Stimulated activated memory B cell treated with anti-CD40 and anti-IgM and Interleukin-4, amounts not matched to agents 10 μg/mL and 1 μg/mL and 100 μg/mL, for 72 hours (primary cell): Measurements from ENCODE around the gene SHCBP1.
A peak's percentile ranks its signal among the peaks of the same experiment; 100 is the strongest.
"Not testable (repeated sequence)": the region's sequence is repeated elsewhere in the genome, so short reads cannot be mapped to it uniquely, and the experiment has no call there.

Source experiments
- ATAC-seq: fragments of 150-1000 bp; cut with Tn5 transposase; 2 replicates; pipeline ENCODE4 v1.10.0; 2021
- H3K27ac Mint-ChIP-seq: one replicate; pipeline ENCODE4 v1.8.0; 2022; ENCODE audit warnings: mild to moderate bottlenecking, mixed read lengths
- H3K27me3 Mint-ChIP-seq: one replicate; pipeline ENCODE4 v1.8.0; 2022; ENCODE audit warnings: mixed read lengths
- H3K36me3 Mint-ChIP-seq: one replicate; pipeline ENCODE4 v1.8.0; 2022; ENCODE audit warnings: mixed read lengths
- H3K4me1 Mint-ChIP-seq: one replicate; pipeline ENCODE4 v1.8.0; 2022; ENCODE audit warnings: mixed read lengths
- H3K4me3 Mint-ChIP-seq: one replicate; pipeline ENCODE4 v1.8.0; 2022; ENCODE audit warnings: mild to moderate bottlenecking, moderate library complexity, mixed read lengths
- H3K9me3 Mint-ChIP-seq: one replicate; pipeline ENCODE4 v1.8.0; 2022; ENCODE audit warnings: mixed read lengths

SHCBP1 gene

GRCh38 chr16:46577988-46578579 lies 43.1 kb downstream of the SHCBP1 start:
- peaks cover 14% of the 10 kb centered on the region for H3K36me3 Mint-ChIP-seq
- H3K4me1 Mint-ChIP-seq = peaks cover 5% of the 10 kb centered on the region
- H3K4me3 Mint-ChIP-seq = no peak overlapping the region
- ATAC-seq = no peak
- peaks cover 6% of the 10 kb centered on the region for H3K27me3 Mint-ChIP-seq
- H3K9me3 Mint-ChIP-seq = no peaks in the 10 kb centered on the region
- H3K27ac Mint-ChIP-seq = no peak overlapping the region

- Mint-ChIP-seq H3K9me3 (no peaks in the 10 kb centered on the region), H3K4me1 (peaks cover 10% of the 10 kb centered on the region), H3K27me3 (peaks cover 32% of the 10 kb centered on the region), H3K36me3 (no peaks in the 10 kb centered on the region), H3K27ac (no peak overlapping the region), H3K4me3 (no peak overlapping the region)
- no peak for ATAC-seq
These were observed 47.4 kb downstream of the SHCBP1 start for GRCh38 chr16:46573834-46574159.

DNA sequence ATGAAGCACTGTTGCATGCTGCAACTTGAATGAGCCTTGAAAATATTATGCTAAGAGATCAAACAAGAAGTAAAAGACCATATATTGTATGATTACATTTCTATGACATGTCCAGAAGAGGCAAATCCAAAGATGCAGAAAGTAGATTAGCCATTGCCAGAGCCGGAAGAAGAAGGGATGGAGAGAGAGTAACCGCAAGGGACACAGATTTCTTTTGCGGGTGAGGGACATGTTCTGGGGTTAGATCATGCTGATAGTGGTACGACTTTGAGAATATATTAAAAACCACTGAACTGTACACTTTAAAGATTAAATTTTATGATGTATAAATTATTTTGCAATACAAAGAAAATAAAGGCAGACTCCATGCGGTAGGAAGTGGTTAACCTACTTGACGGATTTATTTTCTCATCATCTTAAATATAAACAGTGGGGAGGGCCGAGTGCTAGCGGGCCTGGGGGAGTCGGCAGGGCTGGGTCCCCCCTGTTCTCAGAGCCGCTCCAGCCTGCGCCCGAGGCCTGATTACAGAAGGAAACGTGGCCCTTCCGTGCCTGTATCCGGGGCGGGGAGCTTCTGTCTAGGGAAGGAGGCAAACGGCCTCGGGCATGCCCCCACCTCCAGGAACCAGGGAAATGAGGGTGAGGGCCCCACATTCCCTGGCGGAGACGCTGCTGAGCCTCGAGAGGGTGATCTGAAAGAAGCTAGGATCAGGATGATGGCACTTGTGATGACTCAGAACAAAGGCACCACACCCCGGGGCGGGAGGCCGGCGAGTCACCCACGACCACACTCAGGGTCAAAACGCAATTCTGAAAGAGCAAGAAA lies 48.0 kb downstream of the SHCBP1 start:
- Mint-ChIP-seq H3K27me3 (peaks cover 38% of the 10 kb centered on the region), H3K36me3 (no peaks in the 10 kb centered on the region), H3K27ac (no peak overlapping the region), H3K9me3 (no peaks in the 10 kb centered on the region), H3K4me3 (peak overlapping the region; percentile 34), H3K4me1 (peaks cover 10% of the 10 kb centered on the region)
- no peak for ATAC-seq

DNA sequence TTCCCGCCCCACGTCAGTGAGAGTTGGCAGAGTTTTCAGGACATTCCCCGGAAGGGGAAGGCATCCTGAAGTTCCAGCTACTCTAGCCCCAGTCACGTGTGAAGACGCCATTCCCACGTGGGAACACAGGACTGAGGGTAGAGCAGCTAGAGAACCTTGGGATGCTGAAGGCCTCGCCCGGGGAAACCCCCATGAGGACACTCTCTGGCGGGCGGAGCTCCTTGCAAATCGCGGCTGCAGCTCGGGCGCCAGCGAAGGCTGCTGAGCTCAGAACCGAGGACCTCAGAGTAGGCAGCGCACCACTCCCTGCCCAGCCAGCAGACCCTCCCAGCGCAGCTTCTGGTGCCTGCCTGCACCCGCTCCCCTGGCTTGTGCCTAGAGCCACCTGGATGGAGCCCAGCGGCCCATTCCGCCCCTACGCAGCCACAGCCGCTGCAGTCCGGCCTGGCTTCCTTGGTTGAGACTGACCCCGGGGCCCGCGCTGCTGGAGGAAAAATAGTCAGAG lies 51.9 kb downstream of the SHCBP1 start:
- Mint-ChIP-seq H3K27me3 (peaks cover 39% of the 10 kb centered on the region), H3K4me3 (no peak overlapping the region), H3K4me1 (peaks cover 10% of the 10 kb centered on the region), H3K36me3 (no peaks in the 10 kb centered on the region), H3K27ac (no peak overlapping the region), H3K9me3 (no peaks in the 10 kb centered on the region)
- no peak for ATAC-seq

- no peak overlapping the region for H3K27ac Mint-ChIP-seq
- no peak for ATAC-seq
- H3K9me3 Mint-ChIP-seq = no peaks in the 10 kb centered on the region
- no peaks in the 10 kb centered on the region for H3K36me3 Mint-ChIP-seq
- H3K4me1 Mint-ChIP-seq = peaks cover 10% of the 10 kb centered on the region
- H3K4me3 Mint-ChIP-seq = no peak overlapping the region
- H3K27me3 Mint-ChIP-seq = peaks cover 38% of the 10 kb centered on the region
These were observed 52.5 kb downstream of the SHCBP1 start for GRCh38 chr16:46568472-46569230.

- ATAC-seq = no peak
- Mint-ChIP-seq H3K36me3 (no peaks in the 10 kb centered on the region), H3K27ac (no peak overlapping the region), H3K4me1 (no peaks in the 10 kb centered on the region), H3K27me3 (peaks cover 10% of the 10 kb centered on the region), H3K9me3 (no peaks in the 10 kb centered on the region), H3K4me3 (no peak overlapping the region)
These were observed 58.2 kb downstream of the SHCBP1 start for GRCh38 chr16:46562979-46563378.

GRCh38 chr16:46558018-46558417 lies 63.2 kb downstream of the SHCBP1 start:
- H3K9me3 Mint-ChIP-seq = no peaks in the 10 kb centered on the region
- no peak for ATAC-seq
- no peaks in the 10 kb centered on the region for H3K4me1 Mint-ChIP-seq
- H3K36me3 Mint-ChIP-seq = no peaks in the 10 kb centered on the region
- no peak overlapping the region for H3K27ac Mint-ChIP-seq
- peaks cover 14% of the 10 kb centered on the region for H3K27me3 Mint-ChIP-seq
- no peak overlapping the region for H3K4me3 Mint-ChIP-seq

- H3K36me3 Mint-ChIP-seq = no peaks in the 10 kb centered on the region
- peaks cover 10% of the 10 kb centered on the region for H3K27me3 Mint-ChIP-seq
- no peaks in the 10 kb centered on the region for H3K4me1 Mint-ChIP-seq
- H3K27ac Mint-ChIP-seq = no peak overlapping the region
- no peak overlapping the region for H3K4me3 Mint-ChIP-seq
- no peaks in the 10 kb centered on the region for H3K9me3 Mint-ChIP-seq
- no peak for ATAC-seq
These were observed 65.2 kb downstream of the SHCBP1 start for GRCh38 chr16:46555951-46556350.

GRCh38 chr16:46554435-46554834 lies 66.7 kb downstream of the SHCBP1 start:
- not testable (repeated sequence) for H3K4me1 Mint-ChIP-seq, H3K27ac Mint-ChIP-seq, H3K27me3 Mint-ChIP-seq, H3K4me3 Mint-ChIP-seq, H3K36me3 Mint-ChIP-seq, ATAC-seq, H3K9me3 Mint-ChIP-seq

DNA sequence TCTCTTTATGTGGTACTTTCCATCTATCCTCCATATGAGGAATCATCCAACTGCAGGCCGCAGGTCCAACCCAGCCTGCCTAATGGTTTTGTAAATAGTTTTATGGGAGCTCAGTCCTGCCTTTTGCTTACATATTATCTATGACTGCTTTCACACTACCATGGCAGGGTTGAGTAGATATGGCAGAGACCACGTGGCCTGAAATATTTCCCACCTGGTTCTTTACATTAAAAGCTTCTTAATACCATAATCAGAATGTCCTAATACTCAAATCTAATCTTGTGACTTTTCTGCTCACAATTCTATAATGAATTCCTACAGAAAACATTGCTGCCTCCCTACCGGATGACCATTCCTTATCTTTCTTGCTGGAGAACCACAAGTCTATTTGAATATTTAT lies 71.7 kb downstream of the SHCBP1 start:
- H3K27ac Mint-ChIP-seq = no peak overlapping the region
- no peak for ATAC-seq
- no peaks in the 10 kb centered on the region for H3K36me3 Mint-ChIP-seq
- H3K4me3 Mint-ChIP-seq = no peak overlapping the region
- H3K27me3 Mint-ChIP-seq = peaks cover under 1% of the 10 kb centered on the region
- no peaks in the 10 kb centered on the region for H3K4me1 Mint-ChIP-seq
- no peaks in the 10 kb centered on the region for H3K9me3 Mint-ChIP-seq
